GM21515 (cell line): ENCODE results near the gene MRI1.
A peak's percentile ranks its signal among the peaks of the same experiment; 100 is the strongest.
"Not testable (repeated sequence)": the region's sequence is repeated elsewhere in the genome, so short reads cannot be mapped to it uniquely, and the experiment has no call there.

Source experiments
- ATAC-seq: cut with Tn5 transposase; IDR thresholded peaks from one replicate; pipeline ENCODE4 v1.9.1; 2021; ENCODE audit not compliant: unreplicated experiment

MRI1 gene

GRCh38 chr19:13793317-13793716 is 29.0 kb downstream of the MRI1 start:
- ATAC-seq, result not testable (repeated sequence)

- ATAC-seq, result no peak
Observed at GRCh38 chr19:13794398-13794756, 30.1 kb downstream of the MRI1 start.

- ATAC-seq, result peak; percentile 91
Observed at GRCh38 chr19:13794757-13795589, 30.7 kb downstream of the MRI1 start, which contains the start of gene ZSWIM4. Gene ZSWIM4 (plus strand): TSS chr19:13795443. CDS start chr19:13795649, 206 bp downstream.

GRCh38 chr19:13795595-13796300 is 31.4 kb downstream of the MRI1 start:
- peak; percentile 38 for ATAC-seq

- ATAC-seq, result no peak
Observed at GRCh38 chr19:13796301-13797057, 32.2 kb downstream of the MRI1 start.

GRCh38 chr19:13797058-13797440 is 32.7 kb downstream of the MRI1 start:
- no peak for ATAC-seq

GRCh38 chr19:13797870-13798269 is 33.5 kb downstream of the MRI1 start:
- no peak for ATAC-seq

- no peak for ATAC-seq
Observed at GRCh38 chr19:13799669-13800068, 35.3 kb downstream of the MRI1 start.

- ATAC-seq, result no peak
Observed at GRCh38 chr19:13803038-13803437, 38.7 kb downstream of the MRI1 start.

- no peak for ATAC-seq
Observed at GRCh38 chr19:13804830-13805683, 40.7 kb downstream of the MRI1 start.

- ATAC-seq, result no peak
Observed at GRCh38 chr19:13806728-13807127, 42.4 kb downstream of the MRI1 start.

- ATAC-seq, result no peak
Observed at GRCh38 chr19:13807421-13808021, 43.2 kb downstream of the MRI1 start.

GRCh38 chr19:13808856-13809255 is 44.5 kb downstream of the MRI1 start:
- ATAC-seq, result no peak

- no peak for ATAC-seq
Observed at GRCh38 chr19:13812544-13812943, 48.2 kb downstream of the MRI1 start.

GRCh38 chr19:13813147-13813546 is 48.8 kb downstream of the MRI1 start:
- ATAC-seq, result no peak

- no peak for ATAC-seq
Observed at GRCh38 chr19:13814550-13814949, 50.2 kb downstream of the MRI1 start.

- no peak for ATAC-seq
Observed at GRCh38 chr19:13817018-13817614, 52.8 kb downstream of the MRI1 start.

- no peak for ATAC-seq
Observed at GRCh38 chr19:13817615-13818371, 53.5 kb downstream of the MRI1 start.

- ATAC-seq, result no peak
Observed at GRCh38 chr19:13819238-13819637, 54.9 kb downstream of the MRI1 start.
